ENCODE measurements around the gene LSM3. TPM values are rescaled to one million over a fixed set of nuclear protein-coding genes. Genes with fewer than 3 reads are reported as not detected.

LSM3 gene
- total and polyA plus RNA-seq, 2 of the 4 experiments (the other 2 are of a cell fraction): 3.4 to 11.5 TPM

GRCh38 chr3:14133188-14133800 lies 45.3 kb upstream of the LSM3 start:
- Histone ChIP-seq H4K5ac (ENCODE audit: low read depth, low read length) (no peak overlapping the region), H3K14ac (replicated peaks; ENCODE audit: low read depth, low read length) (no peak overlapping the region), H2BK5ac (ENCODE audit: low read depth, low read length, poor library complexity, severe bottlenecking) (no peak overlapping the region), H3K27ac (ENCODE audit: insufficient read depth, low read length) (no peak overlapping the region), H3K4me1 (ENCODE audit: control insufficient read depth, insufficient read depth, low read length) (no peaks in the 10 kb centered on the region), H3K9ac (ENCODE audit: low read depth, low read length) (no peak overlapping the region), H3K56ac (ENCODE audit: extremely low read depth, insufficient read depth, low read length) (no peak overlapping the region), H3K9me3 (ENCODE audit: control insufficient read depth, insufficient read depth, low read length) (no peaks in the 10 kb centered on the region), H4K20me1 (ENCODE audit: insufficient read depth, low read length) (peaks cover 7% of the 10 kb centered on the region; the same call in 1 of the 2 replicates), H2BK120ac (ENCODE audit: low read depth, low read length) (no peak overlapping the region), H3K36me3 (ENCODE audit: control insufficient read depth, insufficient read depth, low read length) (peaks cover 82% of the 10 kb centered on the region), H3K23ac (ENCODE audit: low read depth, low read length) (no peak overlapping the region), H4K91ac (ENCODE audit: insufficient read depth, low read depth, low read length) (no peak overlapping the region), H3K9me1 (ENCODE audit: insufficient read depth, low read length) (peaks cover 6% of the 10 kb centered on the region), H3K27me3 (ENCODE audit: control insufficient read depth, insufficient read depth, low read length) (no peaks in the 10 kb centered on the region), H3K79me1 (ENCODE audit: low read depth in 1 of 2, low read length in 2 of 2) (peaks cover 12 to 38% of the 10 kb centered on the region in 2 experiments), H3K18ac (ENCODE audit: low read depth, low read length) (no peak overlapping the region), H2AK9ac (replicated peaks; ENCODE audit: low read depth, low read length, poor library complexity) (peak overlapping the region; percentile 29), H4K8ac (ENCODE audit: low read depth in 2 of 2, low read length in 2 of 2) (no peak overlapping the region), H2BK15ac (ENCODE audit: low read depth, low read length) (no peak overlapping the region), H3K4me2 (ENCODE audit: low read depth, low read length) (no peak overlapping the region), H2AK5ac (ENCODE audit: low read depth, low read length) (no peak overlapping the region), H2BK20ac (ENCODE audit: low read depth, low read length) (no peak overlapping the region), H2AFZ (replicated peaks; ENCODE audit: low read length, poor library complexity) (no peak overlapping the region), H3K4ac (ENCODE audit: low read depth, low read length) (no peak overlapping the region), H3K4me3 (ENCODE audit: insufficient read depth, low read depth, low read length) (no peak overlapping the region)
- intact Hi-C loops (cut with micrococcal nuclease): no loop called here
- 93% methylated on average over 3 of the region's 10 CpGs; no CpG with 5 or more reads in 1 of the 2 experiments for WGBS, 2 experiments (ENCODE audit: extremely low coverage in 2 of 2, insufficient read length in 1 of 2)
- in situ Hi-C loops (cut with MboI; ENCODE audit: low sequenced_read_pairs): loop anchor here (25.0 kb wide), 1 partner anchor 96 kb away; no protein-coding TSS in a partner anchor
- ChIA-PET CTCF (no interaction called here), POLR2A (ENCODE audit: unreplicated experiment) (no interaction called here)
- ATAC-seq (ENCODE audit: low read depth) (no peak), DNase-seq (no peak)
- BruUV-seq (replicated peaks): no TSS peak
- no peak for TF ChIP-seq RCOR1 (IDR thresholded peaks at IDR 0.05; ENCODE audit: insufficient replicate concordance, low read length)
- TF ChIP-seq RAD21 (IDR thresholded peaks at IDR 0.05; ENCODE audit: low read length): no peak
- TF ChIP-seq CEBPB (IDR thresholded peaks at IDR 0.05; ENCODE audit: low read depth, low read length): no peak
- TF ChIP-seq RFX5 (IDR thresholded peaks at IDR 0.05; ENCODE audit: low read depth, low read length): no peak
- TF ChIP-seq MAZ (IDR thresholded peaks at IDR 0.05; ENCODE audit: borderline replicate concordance, low read depth, low read length): no peak
- no peak for TF ChIP-seq NFE2L2 (IDR thresholded peaks at IDR 0.05; ENCODE audit: low read depth, low read length)
- TF ChIP-seq CHD1 (IDR thresholded peaks at IDR 0.05; ENCODE audit: low read depth, low read length): no peak
- no peak for TF ChIP-seq ELK1 (IDR thresholded peaks at IDR 0.05; ENCODE audit: borderline replicate concordance, low read depth, low read length)
- no peak for TF ChIP-seq FOS (IDR thresholded peaks at IDR 0.05; ENCODE audit: low read depth, low read length)
- TF ChIP-seq POLR2A (IDR thresholded peaks at IDR 0.05; ENCODE audit: low read depth, low read length): no peak
- no peak for TF ChIP-seq SMC3 (IDR thresholded peaks at IDR 0.05; ENCODE audit: low read depth, low read length)
- TF ChIP-seq, protein P1, sequence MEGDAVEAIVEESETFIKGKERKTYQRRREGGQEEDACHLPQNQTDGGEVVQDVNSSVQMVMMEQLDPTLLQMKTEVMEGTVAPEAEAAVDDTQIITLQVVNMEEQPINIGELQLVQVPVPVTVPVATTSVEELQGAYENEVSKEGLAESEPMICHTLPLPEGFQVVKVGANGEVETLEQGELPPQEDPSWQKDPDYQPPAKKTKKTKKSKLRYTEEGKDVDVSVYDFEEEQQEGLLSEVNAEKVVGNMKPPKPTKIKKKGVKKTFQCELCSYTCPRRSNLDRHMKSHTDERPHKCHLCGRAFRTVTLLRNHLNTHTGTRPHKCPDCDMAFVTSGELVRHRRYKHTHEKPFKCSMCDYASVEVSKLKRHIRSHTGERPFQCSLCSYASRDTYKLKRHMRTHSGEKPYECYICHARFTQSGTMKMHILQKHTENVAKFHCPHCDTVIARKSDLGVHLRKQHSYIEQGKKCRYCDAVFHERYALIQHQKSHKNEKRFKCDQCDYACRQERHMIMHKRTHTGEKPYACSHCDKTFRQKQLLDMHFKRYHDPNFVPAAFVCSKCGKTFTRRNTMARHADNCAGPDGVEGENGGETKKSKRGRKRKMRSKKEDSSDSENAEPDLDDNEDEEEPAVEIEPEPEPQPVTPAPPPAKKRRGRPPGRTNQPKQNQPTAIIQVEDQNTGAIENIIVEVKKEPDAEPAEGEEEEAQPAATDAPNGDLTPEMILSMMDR (conservative IDR thresholded peaks at IDR 0.05; ENCODE audit: low read depth, low read length): no peak
- TF ChIP-seq MXI1 (IDR thresholded peaks at IDR 0.05; ENCODE audit: borderline replicate concordance, low read depth, low read length): no peak
- TF ChIP-seq, protein P2, sequence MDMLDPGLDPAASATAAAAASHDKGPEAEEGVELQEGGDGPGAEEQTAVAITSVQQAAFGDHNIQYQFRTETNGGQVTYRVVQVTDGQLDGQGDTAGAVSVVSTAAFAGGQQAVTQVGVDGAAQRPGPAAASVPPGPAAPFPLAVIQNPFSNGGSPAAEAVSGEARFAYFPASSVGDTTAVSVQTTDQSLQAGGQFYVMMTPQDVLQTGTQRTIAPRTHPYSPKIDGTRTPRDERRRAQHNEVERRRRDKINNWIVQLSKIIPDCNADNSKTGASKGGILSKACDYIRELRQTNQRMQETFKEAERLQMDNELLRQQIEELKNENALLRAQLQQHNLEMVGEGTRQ (IDR thresholded peaks at IDR 0.05; ENCODE audit: low read depth, low read length): no peak
- dilution Hi-C loops (cut with HindIII; ENCODE audit: low sequenced_read_pairs, unreplicated experiment): no loop called here
